GM21515 (cell line): Measurements from ENCODE around the gene HLA-DRB1.
A peak's percentile ranks its signal among the peaks of the same experiment; 100 is the strongest.
"Not testable (repeated sequence)": the region's sequence is repeated elsewhere in the genome, so short reads cannot be mapped to it uniquely, and the experiment has no call there.

Source experiments
- ATAC-seq: cut with Tn5 transposase; IDR thresholded peaks from one replicate; pipeline ENCODE4 v1.9.1; 2021; ENCODE audit not compliant: unreplicated experiment

HLA-DRB1 gene

GRCh38 chr6:32589596-32590449 lies at the start of gene HLA-DRB1:
HLA-DRB1 (minus strand) TSS chr6:32589848; CDS start chr6:32589742, 106 bp downstream.
- ATAC-seq: peak; percentile 92

- no peak for ATAC-seq
Observed at GRCh38 chr6:32638532-32639219, 49.0 kb upstream of the HLA-DRB1 start.

GRCh38 chr6:32637883-32638282 lies 48.2 kb upstream of the HLA-DRB1 start:
- ATAC-seq: no peak

- peak; percentile 47 for ATAC-seq
Observed at GRCh38 chr6:32637219-32637880, 47.7 kb upstream of the HLA-DRB1 start, which contains the start of gene HLA-DQA1. HLA-DQA1 (plus strand) TSS chr6:32637406; CDS start chr6:32637459, 53 bp downstream.

GRCh38 chr6:32635526-32636123 lies 46.0 kb upstream of the HLA-DRB1 start:
- no peak for ATAC-seq

- not testable (repeated sequence) for ATAC-seq
Observed at GRCh38 chr6:32629793-32630192, 40.1 kb upstream of the HLA-DRB1 start.

GRCh38 chr6:32627831-32628230 lies 38.2 kb upstream of the HLA-DRB1 start:
- ATAC-seq: no peak

- no peak for ATAC-seq
Observed at GRCh38 chr6:32627249-32627648, 37.6 kb upstream of the HLA-DRB1 start.

GRCh38 chr6:32625137-32625536 lies 35.5 kb upstream of the HLA-DRB1 start:
- no peak for ATAC-seq

GRCh38 chr6:32624565-32624964 lies 34.9 kb upstream of the HLA-DRB1 start:
- no peak for ATAC-seq

- ATAC-seq: no peak
Observed at GRCh38 chr6:32623693-32624092, 34.0 kb upstream of the HLA-DRB1 start.

- peak; percentile 70 for ATAC-seq
Observed at GRCh38 chr6:32622545-32623401, 33.1 kb upstream of the HLA-DRB1 start.

- no peak for ATAC-seq
Observed at GRCh38 chr6:32621372-32621771, 31.7 kb upstream of the HLA-DRB1 start.

GRCh38 chr6:32617751-32618150 lies 28.1 kb upstream of the HLA-DRB1 start:
- ATAC-seq: no peak

- no peak for ATAC-seq
Observed at GRCh38 chr6:32615885-32616532, 26.4 kb upstream of the HLA-DRB1 start.

- ATAC-seq: no peak
Observed at GRCh38 chr6:32614366-32615081, 24.9 kb upstream of the HLA-DRB1 start.

- no peak for ATAC-seq
Observed at GRCh38 chr6:32613475-32613874, 23.8 kb upstream of the HLA-DRB1 start.

GRCh38 chr6:32610682-32611296 lies 21.1 kb upstream of the HLA-DRB1 start:
- no peak for ATAC-seq
